Stomach (tissue), 9 donors: ENCODE results near the gene WNT9A. TPM values are rescaled to one million over a fixed set of nuclear protein-coding genes. Genes with fewer than 3 reads are reported as not detected.

ENCODE experiments used
- DNase-seq, 2 donors: peaks; one replicate each; pipeline versions ENCODE4 v3.0.0 to v3.0.0-alpha.2; 2013 to 2019
- H3K27ac ChIP-seq, 5 donors: fragments of 200-600 bp in 4 of 5; sonication (generic) in 4 of 5; one replicate each; pipeline ENCODE4 v1.5.1; 2013 to 2019; ENCODE audit warnings: mild to moderate bottlenecking in 1 of 5, moderate library complexity in 1 of 5
- H3K27me3 ChIP-seq, 3 donors: fragments of 200-600 bp; sonication (generic); one replicate each; pipeline ENCODE4 v1.5.1; 2017 to 2019; ENCODE audit warnings: mixed run types in 1 of 3
- H3K36me3 ChIP-seq, 4 donors: fragments of 200-600 bp; sonication (generic); 1 replicate in 3 of 4; 2 replicates in 1 of 4; pipeline ENCODE4 v1.5.1; 2016 to 2019
- H3K4me1 ChIP-seq, 4 donors: fragments of 200-600 bp; sonication (generic); one replicate each; pipeline ENCODE4 v1.5.1; 2016 to 2019
- H3K4me3 ChIP-seq, 4 donors: fragments of 200-600 bp; sonication (generic) in 3 of 4; one replicate each; pipeline ENCODE4 v1.5.1; 2016 to 2019; ENCODE audit warnings: mild to moderate bottlenecking in 1 of 4
- H3K9me3 ChIP-seq, 4 donors: fragments of 200-600 bp; sonication (generic); one replicate each; pipeline ENCODE4 v1.5.1; 2016 to 2019
- CTCF ChIP-seq, 7 experiments: fragments of 450-650 bp in 4 of 7; fragments of 200-600 bp in 3 of 7; sonication (generic) in 3 of 7; IDR thresholded peaks; one replicate each; pipeline ENCODE4 v1.5.1; 2016 to 2019; ENCODE audit warnings: antibody characterized with exemption in 7 of 7, control low read depth in 2 of 7, mild to moderate bottlenecking in 1 of 7
- EP300 ChIP-seq: sonication (generic); formaldehyde crosslinking; IDR thresholded peaks from one replicate; pipeline ENCODE4 v1.6.1; 2017; ENCODE audit warnings: antibody characterized with exemption
- POLR2A ChIP-seq, 4 donors: fragments of 450-650 bp; IDR thresholded peaks; one replicate each; pipeline ENCODE4 v1.6.1; 2016; ENCODE audit warnings: antibody characterized with exemption in 4 of 4, control low read depth in 2 of 4, mild to moderate bottlenecking in 1 of 4, moderate library complexity in 1 of 4
- POLR2AphosphoS5 ChIP-seq, 3 donors: sonication (generic); formaldehyde crosslinking; IDR thresholded peaks; one replicate each; pipeline ENCODE4 v1.6.1; 2016; ENCODE audit warnings: antibody characterized with exemption in 3 of 3
- WGBS, 5 donors: extraction: QIAGEN DNeasy Blood & Tissue Kit in 3 of 5; methylation state at CpG; one replicate each; pipeline versions ENCODE4 v1.1.5 to v1.1.7; 2013 to 2018; 5-methylcytosine and 5-hydroxymethylcytosine counted together
- intact Hi-C: fragments of 100-400 bp; cut with DNase I; formaldehyde crosslinking; loops from one replicate; pipeline ENCODE4 v1.15.1; 2023; ENCODE audit warnings: low total_unique reads
- polyA plus RNA-seq, 3 donors: library from polyadenylated mRNA; stranded (reverse); fragments of 200-250 nt; gene quantifications; one replicate each; pipeline ENCODE4 v1.2.3, GENCODE V29; 2013
- total RNA-seq, 5 donors: library from RNA; depleted of rRNA; stranded (reverse); fragments of >200 nt; gene quantifications; one replicate each; pipeline versions ENCODE4 v1.1.0 to v1.2.3, GENCODE V29; 2014 to 2016
- donor health status: healthy with polysubstance abuse.
- donor health status: Bipolar disorder and iron deficiency.
- donor health status: healthy.

The WNT9A gene
- total and polyA plus RNA-seq, 8 donors: 1.1 to 22.2 (median 3.0) TPM

GRCh38 chr1:227961651-227962466 lies 14.1 kb upstream of the WNT9A start:
- WGBS, 5 donors: 43 to 52% (median 46%) methylated on average over 4 of the region's 4 CpGs
- DNase-seq: peak in 1 of 2 donors; percentile 11
- H3K27me3 ChIP-seq: peaks cover 0 to 37% (median 0%) of the 10 kb centered on the region in 3 donors
- no peak overlapping the region for H3K27ac ChIP-seq
- H3K4me3 ChIP-seq: no peak overlapping the region
- intact Hi-C loops: no loop called here
- no peaks in the 10 kb centered on the region for H3K9me3 ChIP-seq
- no peak for TF ChIP-seq EP300
- no peak for TF ChIP-seq POLR2AphosphoS5 (IDR thresholded peaks at IDR 0.05)
- no peak for TF ChIP-seq CTCF (IDR thresholded peaks at IDR 0.05)
- TF ChIP-seq POLR2A (IDR thresholded peaks at IDR 0.05): no peak
- H3K36me3 ChIP-seq: no peaks in the 10 kb centered on the region
- no peaks in the 10 kb centered on the region for H3K4me1 ChIP-seq

GRCh38 chr1:227959325-227959860 lies 11.7 kb upstream of the WNT9A start:
- Histone ChIP-seq H3K4me3 (no peak overlapping the region), H3K9me3 (peaks cover 0 to 4% (median 0%) of the 10 kb centered on the region in 4 donors), H3K27ac (no peak overlapping the region), H3K27me3 (peaks cover 0 to 54% (median 0%) of the 10 kb centered on the region in 3 donors), H3K4me1 (no peaks in the 10 kb centered on the region), H3K36me3 (no peaks in the 10 kb centered on the region)
- peak in 1 of 2 donors; percentile 8 for DNase-seq
- intact Hi-C loops: no loop called here
- WGBS, 5 donors: 86 to 92% (median 91%) methylated on average over 10 of the region's 10 CpGs
- no peak for TF ChIP-seq CTCF (IDR thresholded peaks at IDR 0.05)

GRCh38 chr1:227958617-227959324 lies 11.0 kb upstream of the WNT9A start:
- H3K27ac ChIP-seq: no peak overlapping the region
- no peaks in the 10 kb centered on the region for H3K36me3 ChIP-seq
- intact Hi-C loops: no loop called here
- TF ChIP-seq CTCF (IDR thresholded peaks at IDR 0.05) (no peak), POLR2AphosphoS5 (IDR thresholded peaks at IDR 0.05) (no peak), POLR2A (IDR thresholded peaks at IDR 0.05) (no peak), EP300 (no peak)
- 43 to 77% (median 64%) methylated on average over 2 of the region's 2 CpGs for WGBS, 5 donors
- no peak overlapping the region for H3K4me3 ChIP-seq
- peaks cover 0 to 60% (median 0%) of the 10 kb centered on the region in 3 donors for H3K27me3 ChIP-seq
- DNase-seq: peak in 1 of 2 donors; percentile 14
- peaks cover 0 to 6% (median 0%) of the 10 kb centered on the region in 4 donors for H3K9me3 ChIP-seq
- H3K4me1 ChIP-seq: peaks cover 0 to 3% (median 0%) of the 10 kb centered on the region in 4 donors

GRCh38 chr1:227955808-227956207 lies 8.1 kb upstream of the WNT9A start:
- Histone ChIP-seq H3K4me3 (no peak overlapping the region), H3K27ac (no peak overlapping the region), H3K4me1 (peaks cover 0 to 3% (median 0%) of the 10 kb centered on the region in 4 donors), H3K36me3 (no peaks in the 10 kb centered on the region), H3K9me3 (peaks cover 0 to 6% (median 0%) of the 10 kb centered on the region in 4 donors), H3K27me3 (peaks cover 0 to 79% (median 3%) of the 10 kb centered on the region in 3 donors)
- intact Hi-C loops: no loop called here
- no peak for DNase-seq
- TF ChIP-seq EP300: no peak
- TF ChIP-seq CTCF (IDR thresholded peaks at IDR 0.05): no peak
- no peak for TF ChIP-seq POLR2A (IDR thresholded peaks at IDR 0.05)
- no peak for TF ChIP-seq POLR2AphosphoS5 (IDR thresholded peaks at IDR 0.05)
